GM15510 (cell line): ENCODE results near the gene OTUD5.

Experiments
- POLR2A ChIP-seq: IDR thresholded peaks from 3 replicates; pipeline ENCODE4 v1.6.1; 2011; ENCODE audit warnings: borderline replicate concordance; ENCODE audit not compliant: insufficient read length; ENCODE audit errors: extremely low read depth

The OTUD5 gene

DNA sequence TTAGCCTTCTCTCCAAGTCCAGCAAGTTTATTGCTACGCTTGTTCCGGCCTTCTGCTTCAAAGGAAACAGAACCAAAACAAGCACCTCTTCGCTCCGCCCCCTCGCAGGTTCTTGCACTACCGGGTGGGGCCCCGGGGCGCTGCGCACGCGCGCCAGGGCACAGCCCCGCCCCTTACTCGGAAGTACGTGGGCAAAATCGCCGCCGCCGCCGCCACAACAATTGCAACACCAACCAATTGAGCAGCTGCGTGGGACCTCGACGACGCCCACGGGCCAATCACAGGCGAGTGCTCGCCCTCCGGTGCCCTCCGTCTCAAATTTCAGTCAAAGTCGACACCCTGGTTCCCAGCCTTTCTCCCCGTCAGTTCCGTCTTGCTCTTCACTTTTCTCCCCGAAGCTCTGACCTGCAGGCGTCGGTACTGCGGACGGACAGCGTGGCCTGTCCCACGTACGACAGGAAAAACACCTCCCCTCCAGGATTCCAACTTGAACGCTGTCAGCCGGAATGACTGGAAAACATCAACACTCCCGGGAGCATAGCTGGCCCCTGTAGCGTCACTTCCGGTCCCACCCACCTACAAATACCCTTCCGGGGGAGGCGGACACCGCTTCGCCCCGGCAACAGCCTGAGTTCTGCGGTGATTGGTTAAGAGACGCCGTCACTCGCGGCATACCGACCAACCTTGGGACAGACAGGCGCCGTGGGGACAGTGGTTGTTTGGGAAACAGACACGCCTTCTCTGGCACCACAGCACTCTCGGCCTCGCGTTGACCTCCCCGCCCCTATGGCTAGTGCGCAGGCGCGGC lies 624 bp upstream of the OTUD5 start:
- peak; percentile 38 for TF ChIP-seq POLR2A

DNA sequence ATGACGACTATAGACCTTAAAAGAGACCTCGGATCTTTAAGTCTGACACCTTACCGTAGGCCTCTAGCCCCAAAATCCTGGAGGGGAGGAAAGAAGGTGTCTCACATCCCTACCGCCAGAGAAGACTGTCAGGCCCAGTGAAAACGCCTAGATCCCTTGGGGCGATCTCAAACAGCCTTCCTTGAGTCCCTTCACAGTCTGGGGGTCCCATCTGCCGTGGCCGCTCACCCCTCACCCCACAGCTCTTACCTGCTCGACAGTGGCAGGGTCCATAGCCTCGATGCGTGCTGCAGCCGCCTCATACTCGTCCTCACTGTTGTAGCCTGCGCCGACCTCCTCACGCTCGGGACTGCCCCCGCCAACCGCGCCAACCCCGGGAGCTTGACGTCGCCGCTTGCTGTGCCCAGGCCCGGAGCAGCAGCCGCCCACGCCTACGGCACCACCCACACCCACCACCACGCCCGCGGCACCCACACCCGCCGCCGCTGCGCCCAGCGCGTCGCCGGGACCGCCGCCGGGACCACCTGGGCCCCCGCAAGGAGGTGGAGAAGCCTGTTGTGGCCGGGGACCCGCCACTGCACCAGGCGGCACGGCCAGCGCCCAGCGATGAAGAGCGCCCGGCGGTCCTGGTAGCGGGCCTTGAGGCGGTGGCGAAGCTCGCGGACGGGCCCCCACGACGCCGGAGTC lies 536 bp downstream of the OTUD5 start:
- no peak for TF ChIP-seq POLR2A

DNA sequence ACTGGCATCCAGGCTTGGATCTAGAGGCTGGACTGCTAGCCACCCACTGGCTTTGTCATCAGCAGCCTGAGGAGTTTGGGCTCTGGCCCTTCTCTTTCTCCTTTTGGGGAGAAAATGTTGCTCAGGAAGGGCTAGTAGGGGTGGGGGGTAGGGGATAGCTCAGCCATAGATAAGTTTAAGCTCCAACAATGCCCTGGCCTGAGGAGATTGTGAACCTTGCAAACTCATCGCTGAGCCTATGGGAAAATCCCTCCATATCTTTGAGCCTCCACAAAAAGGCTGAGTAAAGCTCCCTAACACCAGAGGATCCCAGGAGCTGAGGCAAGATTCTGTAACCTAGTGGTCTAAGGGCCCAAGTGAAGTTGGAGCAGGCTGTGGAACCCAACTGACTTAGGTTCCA lies 8.8 kb downstream of the OTUD5 start:
- no peak for TF ChIP-seq POLR2A

DNA sequence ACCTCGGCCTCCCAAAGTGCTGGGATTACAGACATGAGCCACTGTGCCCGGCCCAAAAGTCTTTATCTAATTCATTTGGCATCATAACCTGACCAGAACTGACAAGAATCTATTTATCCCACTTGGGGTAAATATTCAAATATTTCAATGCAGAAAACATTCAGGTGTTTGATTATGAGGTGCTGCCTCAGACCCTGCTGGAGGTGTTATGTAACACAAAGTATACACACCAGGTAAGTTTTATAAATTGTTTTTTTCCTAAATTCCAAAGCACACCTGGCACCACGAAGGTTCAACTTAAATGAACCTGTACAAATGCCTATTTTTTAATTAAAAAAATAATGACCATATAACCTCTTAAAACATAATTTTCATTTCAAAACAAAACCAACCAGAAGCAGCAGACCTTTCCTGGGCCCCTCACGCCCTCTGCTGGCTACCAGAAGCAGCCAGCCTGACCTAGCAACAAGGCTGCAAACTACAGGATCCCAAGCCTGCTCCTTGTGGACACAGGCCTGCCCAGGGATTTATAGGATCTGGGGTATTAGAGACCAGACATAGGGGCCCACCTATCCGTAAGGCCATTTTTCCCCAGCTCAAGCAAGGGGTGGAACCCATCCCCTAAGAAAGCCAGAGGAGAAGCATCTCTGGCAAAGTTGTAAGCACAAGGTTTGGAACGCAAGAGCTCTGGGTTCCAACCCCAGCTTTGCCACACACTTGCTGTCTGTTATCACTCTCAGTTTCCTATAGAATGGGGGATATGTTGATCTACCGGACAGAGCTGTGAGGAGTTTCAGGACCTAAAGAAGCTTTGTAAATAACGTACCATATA lies 11.7 kb downstream of the OTUD5 start:
- TF ChIP-seq POLR2A = no peak

DNA sequence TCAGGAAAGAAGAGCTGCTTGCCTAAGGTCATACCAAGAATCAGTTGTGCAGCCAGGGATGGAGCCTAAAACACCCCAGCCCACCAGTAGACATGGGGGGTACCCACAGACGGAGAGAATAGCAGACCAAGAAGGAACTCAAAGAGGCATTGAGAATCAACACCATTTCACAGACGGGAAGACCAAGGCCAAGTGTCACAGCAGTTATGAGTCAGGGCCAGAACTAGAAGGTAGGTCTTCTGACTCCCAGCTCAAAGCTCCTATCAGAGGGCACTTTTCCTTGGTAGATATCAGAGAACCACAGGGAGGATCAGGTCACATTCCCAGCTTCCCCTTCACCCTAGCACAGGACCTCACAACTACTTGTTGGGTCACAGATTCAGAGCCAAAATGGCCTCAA lies 14.5 kb downstream of the OTUD5 start:
- TF ChIP-seq POLR2A = no peak

DNA sequence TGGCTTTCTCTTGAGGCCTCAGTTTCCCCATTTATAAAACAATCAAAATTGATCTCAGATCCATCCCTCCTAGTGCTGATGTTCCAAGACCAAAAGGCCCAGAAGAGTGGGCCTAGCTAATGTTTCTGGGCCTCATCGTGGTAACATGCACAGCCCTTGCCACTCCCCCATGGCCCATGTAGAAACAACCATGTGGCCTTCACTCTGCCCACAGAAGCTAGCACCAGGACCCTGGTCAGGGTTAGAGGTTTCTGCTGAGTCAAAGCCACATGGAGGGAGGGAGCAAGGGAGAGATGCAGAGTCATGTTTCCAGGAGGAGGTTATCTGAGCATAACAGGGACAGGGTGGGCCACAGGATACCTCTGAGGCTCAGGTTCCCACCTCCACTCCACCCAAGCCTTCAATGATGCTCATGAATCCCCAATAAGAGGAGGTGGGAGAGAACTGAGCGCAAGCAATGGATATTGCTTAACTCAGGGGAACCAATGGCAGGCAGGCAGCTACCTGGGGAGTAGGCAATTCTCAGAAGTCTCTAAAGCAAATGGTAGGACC lies 16.9 kb downstream of the OTUD5 start:
- TF ChIP-seq POLR2A = no peak

DNA sequence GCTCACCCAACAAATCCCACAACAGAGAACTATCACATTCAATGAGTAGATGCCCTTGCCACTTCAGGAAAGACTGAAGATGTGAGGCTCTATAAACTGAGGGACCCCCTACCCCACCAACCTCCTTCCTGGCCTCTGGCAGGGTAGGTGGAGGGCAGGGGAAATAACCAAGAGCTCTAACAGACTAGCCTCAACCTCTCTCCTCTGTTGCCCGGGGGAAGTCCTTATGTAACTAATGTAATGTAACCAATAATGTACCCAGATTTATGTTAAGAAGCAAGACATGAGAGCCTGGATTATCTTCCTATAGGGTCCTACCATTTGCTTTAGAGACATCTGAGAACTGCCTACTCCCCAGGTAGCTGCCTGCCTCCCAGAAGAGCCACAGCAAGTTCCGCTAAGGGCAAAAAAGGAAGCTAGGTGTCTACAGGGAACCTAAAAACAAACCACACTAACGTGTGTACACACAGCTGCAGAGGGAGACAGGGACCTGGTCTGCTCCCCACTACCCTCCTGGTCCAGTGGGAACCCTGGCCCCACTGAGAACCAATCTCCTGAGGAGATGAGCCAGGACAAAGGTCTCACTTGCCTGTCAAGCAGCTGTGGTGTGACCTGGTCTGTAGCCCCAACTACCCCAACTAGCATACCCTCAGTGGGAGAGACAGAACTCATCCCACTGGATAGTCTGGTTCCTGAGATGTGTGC lies 17.7 kb downstream of the OTUD5 start:
- TF ChIP-seq POLR2A = no peak

DNA sequence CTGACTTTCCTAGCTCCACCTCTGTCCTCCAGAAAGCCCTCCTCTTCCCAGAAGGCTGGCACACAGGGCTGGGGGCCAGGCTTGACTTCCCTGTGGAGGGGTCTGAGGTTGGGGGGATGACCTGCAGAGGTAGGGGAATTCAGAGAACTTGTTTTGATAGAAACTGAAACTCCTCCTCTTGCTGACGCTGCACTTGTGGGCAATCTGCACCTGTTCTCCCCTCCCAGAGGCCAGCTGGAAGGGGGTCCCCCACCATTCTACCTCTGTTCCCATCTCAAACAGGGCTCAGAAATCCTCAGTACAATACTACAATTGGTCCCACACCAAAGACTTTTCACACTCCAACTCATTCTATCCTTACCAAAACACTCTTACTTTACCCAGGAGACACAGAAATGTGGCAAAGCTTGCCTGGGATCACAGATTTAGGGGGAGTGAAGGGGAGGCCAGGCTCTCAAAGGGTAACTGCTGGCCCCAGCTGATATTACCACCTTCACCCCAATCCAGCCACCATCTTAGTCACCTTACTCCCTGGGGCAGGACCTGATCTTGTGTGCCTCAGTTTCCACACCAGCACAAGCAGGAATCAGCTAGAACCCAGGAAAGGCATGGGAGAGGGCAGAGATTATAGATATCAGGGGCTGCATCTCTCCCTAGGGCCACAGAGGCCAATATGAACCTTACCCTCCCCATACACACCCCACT lies 18.5 kb downstream of the OTUD5 start:
- no peak for TF ChIP-seq POLR2A

DNA sequence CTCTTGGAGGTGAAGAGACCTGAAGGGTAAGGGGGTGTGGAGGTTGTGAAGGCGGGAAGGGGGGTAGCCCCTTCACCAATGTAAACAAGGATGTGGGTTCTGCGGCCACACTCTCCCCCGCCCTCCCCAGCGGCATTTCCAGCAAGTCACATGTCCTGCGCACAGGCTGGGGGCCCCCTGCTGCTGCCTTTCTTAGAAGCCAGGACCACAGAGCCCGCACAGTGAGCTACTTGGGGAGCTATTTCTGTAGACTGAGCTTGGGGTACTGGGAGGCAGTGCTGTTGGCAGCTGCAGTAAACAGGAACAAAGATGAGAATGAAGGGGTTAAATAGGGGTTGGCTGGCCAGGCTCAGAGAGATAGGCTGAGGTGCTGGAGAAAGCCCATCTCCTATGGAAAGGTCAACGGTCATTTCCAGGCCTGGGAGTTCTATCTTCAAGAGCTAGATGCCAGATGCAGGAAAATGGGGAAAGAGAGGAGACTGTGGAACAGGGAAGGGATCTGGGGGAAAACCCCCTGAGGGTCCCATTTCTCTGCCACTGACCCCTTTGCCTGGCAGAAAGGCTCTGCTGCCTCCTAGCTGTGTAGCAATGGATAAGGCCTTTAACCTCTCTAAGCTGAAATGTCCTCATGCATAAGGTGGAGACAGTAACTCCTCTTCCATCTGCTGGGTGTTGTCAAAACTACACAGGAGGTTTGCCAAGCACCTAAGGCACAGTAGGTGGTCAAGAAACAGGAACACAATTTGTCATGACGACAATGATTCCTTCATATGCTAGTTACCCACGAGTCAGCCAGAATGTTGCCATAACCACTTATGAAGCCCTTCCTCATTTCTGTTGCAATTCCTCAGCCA lies 20.1 kb downstream of the OTUD5 start:
- no peak for TF ChIP-seq POLR2A

DNA sequence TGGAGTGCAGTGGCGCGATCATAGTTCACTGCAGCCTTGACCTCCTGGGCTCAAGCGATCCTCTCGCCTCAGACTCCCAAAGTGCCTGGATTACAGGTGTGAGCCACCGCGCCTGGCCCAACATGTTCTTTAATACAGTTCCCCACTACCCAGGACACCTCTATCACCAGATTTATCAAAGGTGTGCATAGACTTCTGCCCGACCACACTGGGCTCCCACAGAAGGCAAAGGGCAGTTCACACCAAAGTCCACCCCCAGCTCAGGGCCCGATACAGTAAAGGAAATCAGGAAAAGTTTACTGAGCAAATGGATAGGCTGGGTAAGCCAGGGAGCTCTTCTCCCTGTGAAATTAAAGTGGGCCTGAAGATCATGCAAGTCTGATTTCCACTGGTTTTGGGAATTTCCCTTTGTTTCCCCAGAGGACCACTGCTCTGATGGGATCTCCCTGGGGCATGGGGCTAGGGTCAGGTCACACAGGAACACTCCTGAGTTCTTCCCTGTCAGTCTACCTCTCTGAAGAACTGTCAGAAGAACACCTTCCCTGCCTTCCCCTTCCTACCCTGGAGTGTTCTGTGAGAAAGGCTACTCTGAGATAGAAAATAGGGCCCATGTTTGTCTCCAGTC lies 20.9 kb downstream of the OTUD5 start:
- no peak for TF ChIP-seq POLR2A

DNA sequence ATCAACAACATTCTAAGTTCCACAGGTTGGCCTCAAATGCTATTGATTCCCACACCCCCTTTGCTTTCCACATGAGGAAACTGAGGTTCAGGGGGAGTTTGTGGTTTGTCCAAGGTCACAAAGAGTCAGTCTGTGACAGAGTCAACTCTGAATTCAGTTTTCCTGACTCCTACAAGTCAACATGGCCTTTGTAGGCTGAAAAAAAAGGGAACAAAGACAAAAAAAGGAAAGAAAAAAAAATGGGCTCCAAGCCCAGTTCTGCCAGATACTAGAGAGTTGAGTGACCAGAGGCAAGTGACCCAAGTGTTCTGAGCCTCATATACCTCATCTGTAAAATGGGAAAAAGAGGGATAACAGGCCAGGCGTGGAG lies 22.1 kb downstream of the OTUD5 start:
- no peak for TF ChIP-seq POLR2A

DNA sequence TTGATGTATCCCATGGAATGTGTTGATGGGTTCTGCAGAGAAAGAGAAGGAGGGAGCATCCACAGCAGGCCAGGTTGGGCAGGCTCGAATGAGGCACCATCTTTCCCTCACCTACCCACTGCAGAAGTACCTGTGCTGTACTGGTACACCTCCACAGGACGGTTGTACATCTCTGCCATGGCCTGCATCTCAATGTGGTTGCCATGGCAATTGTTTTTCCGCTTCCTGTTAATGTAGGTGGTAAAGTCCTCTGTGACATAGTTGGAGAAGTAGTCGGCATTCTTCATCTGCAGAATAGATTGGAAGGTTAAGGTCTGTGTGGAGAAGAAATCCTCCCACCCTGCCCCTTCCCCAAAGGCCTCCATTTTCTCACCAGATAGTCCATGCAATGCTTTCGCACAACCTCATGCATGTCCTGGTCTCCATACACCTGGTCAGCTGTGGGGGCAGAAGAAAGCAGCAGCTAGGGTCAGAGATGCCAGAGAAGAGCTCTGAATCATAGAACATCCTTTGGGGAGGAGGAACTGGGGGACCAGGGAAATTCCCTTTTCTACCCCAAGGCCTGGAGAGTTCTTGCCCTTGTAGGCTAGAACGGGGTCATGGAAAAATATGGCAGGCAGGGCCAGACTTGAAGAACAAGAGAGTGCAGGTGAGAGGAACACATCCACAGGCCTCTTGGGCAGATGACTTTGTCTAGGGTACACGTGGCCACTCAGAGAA lies 22.7 kb downstream of the OTUD5 start:
- TF ChIP-seq POLR2A = no peak

DNA sequence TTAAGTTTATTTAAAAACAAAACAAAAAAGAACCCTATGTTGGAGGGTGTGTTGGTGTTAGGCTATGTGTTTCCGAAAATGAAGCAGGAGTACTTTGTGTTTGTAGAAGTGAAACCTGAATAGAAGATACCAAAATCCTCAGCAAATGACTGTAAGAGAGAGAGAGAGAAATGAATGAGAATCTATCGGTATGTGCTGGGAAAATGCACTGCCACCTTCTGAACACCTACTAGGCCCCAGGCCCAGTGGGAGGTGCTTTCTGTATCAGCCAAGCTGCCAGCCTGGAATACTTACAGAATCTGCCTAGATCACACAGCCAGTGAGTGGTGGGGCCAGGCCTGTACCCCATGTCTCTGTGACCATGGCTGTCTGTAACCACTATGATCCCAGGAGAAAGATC lies 23.6 kb downstream of the OTUD5 start:
- TF ChIP-seq POLR2A = no peak
